WTC11 (cell line): ENCODE results near the gene TSPO.

Experiments used
- CBFB ChIP-seq: sonication (generic); formaldehyde crosslinking; IDR thresholded peaks from 2 replicates; pipeline ENCODE4 v1.8.1; 2022; ENCODE audit warnings: mild to moderate bottlenecking, low read depth, missing genetic modification reagents
- CREM ChIP-seq: sonication (generic); formaldehyde crosslinking; IDR thresholded peaks from 2 replicates; pipeline ENCODE4 v1.8.1; 2022; ENCODE audit warnings: mild to moderate bottlenecking, missing genetic modification reagents, moderate library complexity
- ELF4 ChIP-seq: sonication (generic); formaldehyde crosslinking; IDR thresholded peaks from 2 replicates; pipeline ENCODE4 v1.8.1; 2022; ENCODE audit warnings: low read depth, mild to moderate bottlenecking, moderate library complexity, missing genetic modification reagents
- NR2C2 ChIP-seq: sonication (generic); formaldehyde crosslinking; IDR thresholded peaks from 2 replicates; pipeline ENCODE4 v1.8.0; 2022; ENCODE audit warnings: mild to moderate bottlenecking, missing genetic modification reagents
- TCF7 ChIP-seq: sonication (generic); formaldehyde crosslinking; IDR thresholded peaks from 2 replicates; pipeline ENCODE4 v1.8.0; 2022; ENCODE audit warnings: mild to moderate bottlenecking, low read depth, missing genetic modification reagents, moderate library complexity
- ZNF121 ChIP-seq: sonication (generic); formaldehyde crosslinking; IDR thresholded peaks from 2 replicates; pipeline ENCODE4 v1.8.0; 2023; ENCODE audit warnings: missing genetic modification reagents
- TF ChIP-seq, protein P1 (sequence below): fragments of 200-600 bp; IDR thresholded peaks from 2 replicates; pipeline ENCODE4 v1.8.0; 2022; ENCODE audit warnings: antibody characterized with exemption
- TF ChIP-seq, protein P2 (sequence below): sonication (generic); formaldehyde crosslinking; IDR thresholded peaks from 2 replicates; pipeline ENCODE4 v1.8.0; 2022; ENCODE audit warnings: mild to moderate bottlenecking, missing genetic modification reagents
- TF ChIP-seq, protein P3 (sequence below): sonication (generic); formaldehyde crosslinking; IDR thresholded peaks from 2 replicates; pipeline ENCODE4 v1.8.1; 2023; ENCODE audit warnings: mild to moderate bottlenecking, missing genetic modification reagents, moderate library complexity

DNA sequence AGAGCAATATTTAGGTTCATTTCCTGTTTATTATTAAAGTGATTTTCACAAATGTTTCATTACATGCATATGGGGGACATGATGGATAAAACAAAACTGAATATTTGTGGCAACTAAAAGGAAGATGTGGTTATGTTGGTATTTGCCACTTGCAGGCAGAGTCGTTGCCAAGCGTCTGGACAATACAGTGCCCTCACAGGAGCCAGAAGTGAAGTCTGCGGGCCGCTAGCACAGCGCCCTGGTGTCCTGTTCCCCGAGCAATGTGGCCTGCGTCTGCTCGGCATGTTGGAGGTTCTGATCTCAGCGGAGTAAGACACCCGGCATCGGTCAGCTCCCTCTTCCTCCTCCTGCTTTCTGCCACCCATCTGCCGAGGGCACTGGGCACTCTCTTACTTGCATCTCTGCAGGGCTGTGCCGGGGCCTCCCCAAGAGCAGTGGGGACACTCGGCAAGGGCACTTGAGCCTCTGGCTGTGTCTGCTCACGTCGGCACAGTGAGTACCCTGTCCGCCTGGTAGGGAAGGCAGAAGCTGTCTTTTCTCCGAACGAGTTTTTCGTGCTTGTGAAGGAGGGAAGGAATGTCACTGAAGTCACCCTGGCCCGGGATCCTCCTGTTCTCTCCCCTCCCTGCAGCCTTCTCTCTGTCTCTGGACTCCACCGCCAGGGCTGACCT lies 46.0 kb downstream of the TSPO start:
- TF ChIP-seq, protein P1, sequence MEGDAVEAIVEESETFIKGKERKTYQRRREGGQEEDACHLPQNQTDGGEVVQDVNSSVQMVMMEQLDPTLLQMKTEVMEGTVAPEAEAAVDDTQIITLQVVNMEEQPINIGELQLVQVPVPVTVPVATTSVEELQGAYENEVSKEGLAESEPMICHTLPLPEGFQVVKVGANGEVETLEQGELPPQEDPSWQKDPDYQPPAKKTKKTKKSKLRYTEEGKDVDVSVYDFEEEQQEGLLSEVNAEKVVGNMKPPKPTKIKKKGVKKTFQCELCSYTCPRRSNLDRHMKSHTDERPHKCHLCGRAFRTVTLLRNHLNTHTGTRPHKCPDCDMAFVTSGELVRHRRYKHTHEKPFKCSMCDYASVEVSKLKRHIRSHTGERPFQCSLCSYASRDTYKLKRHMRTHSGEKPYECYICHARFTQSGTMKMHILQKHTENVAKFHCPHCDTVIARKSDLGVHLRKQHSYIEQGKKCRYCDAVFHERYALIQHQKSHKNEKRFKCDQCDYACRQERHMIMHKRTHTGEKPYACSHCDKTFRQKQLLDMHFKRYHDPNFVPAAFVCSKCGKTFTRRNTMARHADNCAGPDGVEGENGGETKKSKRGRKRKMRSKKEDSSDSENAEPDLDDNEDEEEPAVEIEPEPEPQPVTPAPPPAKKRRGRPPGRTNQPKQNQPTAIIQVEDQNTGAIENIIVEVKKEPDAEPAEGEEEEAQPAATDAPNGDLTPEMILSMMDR = no peak
- TF ChIP-seq ZNF121 = no peak
- TF ChIP-seq, protein P2, sequence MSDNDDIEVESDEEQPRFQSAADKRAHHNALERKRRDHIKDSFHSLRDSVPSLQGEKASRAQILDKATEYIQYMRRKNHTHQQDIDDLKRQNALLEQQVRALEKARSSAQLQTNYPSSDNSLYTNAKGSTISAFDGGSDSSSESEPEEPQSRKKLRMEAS (CRISPR knock-in tag) = no peak
- TF ChIP-seq, protein P3, sequence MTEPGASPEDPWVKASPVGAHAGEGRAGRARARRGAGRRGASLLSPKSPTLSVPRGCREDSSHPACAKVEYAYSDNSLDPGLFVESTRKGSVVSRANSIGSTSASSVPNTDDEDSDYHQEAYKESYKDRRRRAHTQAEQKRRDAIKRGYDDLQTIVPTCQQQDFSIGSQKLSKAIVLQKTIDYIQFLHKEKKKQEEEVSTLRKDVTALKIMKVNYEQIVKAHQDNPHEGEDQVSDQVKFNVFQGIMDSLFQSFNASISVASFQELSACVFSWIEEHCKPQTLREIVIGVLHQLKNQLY (CRISPR knock-in tag) = no peak
- no peak for TF ChIP-seq TCF7 (CRISPR knock-in tag)
- no peak for TF ChIP-seq ELF4 (CRISPR knock-in tag)
- TF ChIP-seq CREM (CRISPR knock-in tag) = no peak
- TF ChIP-seq CBFB = no peak
- no peak for TF ChIP-seq NR2C2 (CRISPR knock-in tag)
